GM12878 (cell line): ENCODE measurements around the gene IGF2R.

Source experiments
- ATF3 ChIP-seq: IDR thresholded peaks from 2 replicates; pipeline ENCODE4 v1.6.1; 2011; ENCODE audit warnings: low read depth, mild to moderate bottlenecking, low read length, moderate library complexity, borderline replicate concordance; ENCODE audit errors: extremely low read depth
- EGR1 ChIP-seq, 2 experiments: IDR thresholded peaks; 1 replicate in 1 of 2; 2 replicates in 1 of 2; pipeline ENCODE4 v1.6.1; 2011 to 2012; ENCODE audit warnings: low read depth in 2 of 2, low read length in 2 of 2, borderline replicate concordance in 1 of 2, mild to moderate bottlenecking in 1 of 2, moderate library complexity in 1 of 2
- EP300 ChIP-seq, 2 experiments: fragments of 150-350 bp in 1 of 2; IDR thresholded peaks; 2 replicates each; pipeline ENCODE4 v1.6.1; 2011 to 2012; ENCODE audit warnings: low read depth in 2 of 2, low read length in 2 of 2, borderline replicate concordance in 1 of 2, improper control_type of control experiment in 1 of 2, inconsistent platforms in 1 of 2; ENCODE audit not compliant: control insufficient read depth in 1 of 2
- ESRRA ChIP-seq: IDR thresholded peaks from 2 replicates; pipeline ENCODE4 v1.6.1; 2012; ENCODE audit warnings: mild to moderate bottlenecking, low read length, improper control_type of control experiment

DNA sequence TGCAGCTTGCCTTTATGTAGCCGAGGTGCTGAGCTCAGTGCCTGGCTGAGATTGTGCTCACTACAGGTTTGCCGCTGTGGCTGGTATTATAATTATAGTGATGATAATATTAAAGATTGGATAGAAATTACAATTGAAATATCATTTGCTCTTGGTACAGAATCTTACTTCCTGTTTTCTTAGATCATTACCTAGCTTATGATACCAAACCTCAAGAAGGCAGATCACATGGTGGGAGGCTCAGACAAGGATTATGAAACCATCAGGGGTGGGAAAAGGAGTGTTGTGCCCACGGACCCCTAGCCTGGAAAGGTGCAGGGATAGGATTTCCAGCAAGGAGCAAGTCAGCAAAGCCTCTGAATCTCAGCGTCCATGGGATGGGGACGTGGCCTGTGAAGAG lies 70.6 kb downstream of the IGF2R start:
- TF ChIP-seq EP300 (IDR thresholded peaks at IDR 0.05; ENCODE audit: borderline replicate concordance in 1 of 2, control insufficient read depth in 1 of 2, low read depth in 2 of 2, low read length in 2 of 2) (no peak), ATF3 (no peak), EGR1 (IDR thresholded peaks at IDR 0.05; ENCODE audit: borderline replicate concordance in 1 of 2, low read depth in 2 of 2, low read length in 2 of 2) (no peak), ESRRA (no peak)
